CD14-positive monocyte (primary cell): ENCODE measurements around the gene AKAP6. TPM values are rescaled to one million over a fixed set of nuclear protein-coding genes. Genes with fewer than 3 reads are reported as not detected.

Source experiments
- DNase-seq, 3 donors: peaks; one replicate each; pipeline ENCODE4 v3.0.0-alpha.2; 2011 to 2022
- H2AFZ ChIP-seq: 2 replicates; pipeline ENCODE4 v1.6.0; 2012; ENCODE audit warnings: mild to moderate bottlenecking, low read depth, low read length, inconsistent platforms; ENCODE audit not compliant: insufficient read depth, poor library complexity, severe bottlenecking
- H3K27ac ChIP-seq, 2 donors: 1 replicate in 1 of 2; 2 replicates in 1 of 2; pipeline ENCODE4 v1.5.1; 2012 to 2013; ENCODE audit warnings: low read length in 2 of 2, control low read depth in 1 of 2, inconsistent platforms in 1 of 2, low read depth in 1 of 2, mild to moderate bottlenecking in 1 of 2
- H3K27me3 ChIP-seq, 2 donors: one replicate each; pipeline versions ENCODE4 v1.6.0 to v1.6.1; 2011 to 2013; ENCODE audit warnings: low read length in 2 of 2; ENCODE audit not compliant: control insufficient read depth in 2 of 2, insufficient read depth in 2 of 2
- H3K36me3 ChIP-seq, 2 donors: replicated peaks in 1 of 2; 1 replicate in 1 of 2; 2 replicates in 1 of 2; pipeline versions ENCODE4 v1.5.1 to v1.6.1; 2012 to 2013; ENCODE audit warnings: low read length in 2 of 2, control low read depth in 1 of 2, inconsistent platforms in 1 of 2, mild to moderate bottlenecking in 1 of 2; ENCODE audit not compliant: insufficient read depth in 2 of 2, control insufficient read depth in 1 of 2
- H3K4me1 ChIP-seq, 2 donors: 1 replicate in 1 of 2; 2 replicates in 1 of 2; pipeline versions ENCODE4 v1.5.1 to v1.6.1; 2012 to 2013; ENCODE audit warnings: low read length in 2 of 2, control low read depth in 1 of 2, inconsistent platforms in 1 of 2, mild to moderate bottlenecking in 1 of 2, moderate library complexity in 1 of 2; ENCODE audit not compliant: insufficient read depth in 2 of 2, control insufficient read depth in 1 of 2
- H3K4me2 ChIP-seq: replicated peaks from 2 replicates; pipeline ENCODE3; 2012; ENCODE audit warnings: low read length, moderate library complexity, mild to moderate bottlenecking; ENCODE audit not compliant: poor library complexity, severe bottlenecking; ENCODE audit errors: extremely low read depth
- H3K4me3 ChIP-seq, 3 experiments: fragments of 200-600 bp in 1 of 3; sonication (generic) in 1 of 3; replicated peaks in 1 of 3; 1 replicate in 2 of 3; 2 replicates in 1 of 3; pipeline ENCODE4 v1.5.1; 2011 to 2013; ENCODE audit warnings: low read length in 3 of 3, mild to moderate bottlenecking in 3 of 3, control low read depth in 2 of 3, low read depth in 2 of 3, inconsistent platforms in 1 of 3, moderate library complexity in 1 of 3
- H3K79me2 ChIP-seq: 2 replicates; pipeline ENCODE4 v1.6.0; 2012; ENCODE audit warnings: mild to moderate bottlenecking, control low read depth, inconsistent platforms, low read length, moderate library complexity; ENCODE audit not compliant: insufficient read depth
- H3K9ac ChIP-seq: 2 replicates; pipeline ENCODE4 v1.6.0; 2017; ENCODE audit warnings: low read length, mild to moderate bottlenecking; ENCODE audit not compliant: insufficient read depth, poor library complexity, severe bottlenecking
- H3K9me3 ChIP-seq, 2 donors: replicated peaks in 1 of 2; 1 replicate in 1 of 2; 2 replicates in 1 of 2; pipeline versions ENCODE4 v1.5.1 to v1.6.1; 2012 to 2013; ENCODE audit warnings: low read length in 2 of 2, control low read depth in 1 of 2; ENCODE audit not compliant: control insufficient read depth in 1 of 2, insufficient read depth in 1 of 2
- H4K20me1 ChIP-seq: 2 replicates; pipeline ENCODE4 v1.6.0; 2012; ENCODE audit warnings: mild to moderate bottlenecking, low read length, control low read depth, moderate library complexity; ENCODE audit not compliant: insufficient read depth
- H3K27ac Mint-ChIP-seq, 7 donors: one replicate each; pipeline ENCODE4 v1.8.0; 2020; ENCODE audit warnings: mild to moderate bottlenecking in 7 of 7, mixed read lengths in 7 of 7, moderate library complexity in 6 of 7, inconsistent platforms in 2 of 7
- H3K27me3 Mint-ChIP-seq, 3 donors: one replicate each; pipeline ENCODE4 v1.8.0; 2021 to 2022; ENCODE audit warnings: low read depth in 3 of 3, mild to moderate bottlenecking in 3 of 3, mixed read lengths in 3 of 3, moderate library complexity in 3 of 3, inconsistent platforms in 1 of 3
- H3K36me3 Mint-ChIP-seq, 2 donors: one replicate each; pipeline ENCODE4 v1.8.0; 2020; ENCODE audit warnings: mixed read lengths in 2 of 2, inconsistent platforms in 1 of 2, mild to moderate bottlenecking in 1 of 2
- H3K4me1 Mint-ChIP-seq: one replicate; pipeline ENCODE4 v1.8.0; 2020; ENCODE audit warnings: mild to moderate bottlenecking, mixed read lengths
- H3K4me3 Mint-ChIP-seq, 2 donors: one replicate each; pipeline ENCODE4 v1.8.0; 2020; ENCODE audit warnings: mild to moderate bottlenecking in 2 of 2, mixed read lengths in 2 of 2, moderate library complexity in 1 of 2
- H3K9me3 Mint-ChIP-seq, 7 donors: one replicate each; pipeline ENCODE4 v1.8.0; 2020 to 2022; ENCODE audit warnings: mixed read lengths in 7 of 7, mild to moderate bottlenecking in 6 of 7, moderate library complexity in 6 of 7, inconsistent platforms in 2 of 7
- CTCF ChIP-seq: fragments of 200-600 bp; IDR thresholded peaks from one replicate; pipeline ENCODE4 v1.8.0; 2022; ENCODE audit warnings: antibody characterized with exemption, mild to moderate bottlenecking
- WGBS: methylation state at CpG from one replicate; pipeline ENCODE4 v1.1.5; 2013; ENCODE audit warnings: missing lambda C conversion rate; ENCODE audit not compliant: insufficient coverage; 5-methylcytosine and 5-hydroxymethylcytosine counted together
- intact Hi-C, 2 donors: fragments of 100-400 bp; cut with micrococcal nuclease; formaldehyde crosslinking; loops; one replicate each; pipeline versions ENCODE4 v1.15.0 to v1.15.1; 2023
- polyA plus RNA-seq, 3 donors: library from polyadenylated mRNA; depleted of rRNA in 1 of 3; unstranded in 2 of 3; stranded (reverse) in 1 of 3; fragments of 300-500 nt in 2 of 3; fragments of >200 nt in 1 of 3; fragmentation: Illumina TruSeq in 2 of 3; gene quantifications; 1 replicate in 2 of 3; 2 replicates in 1 of 3; pipeline ENCODE4 v1.2.3, GENCODE V29; 2012 to 2021

The AKAP6 gene
- polyA plus RNA-seq, 3 donors: not detected

- no peak for DNase-seq
Observed at GRCh38 chr14:32367516-32367915, 38.4 kb downstream of the AKAP6 start.

GRCh38 chr14:32368107-32368506, 39.0 kb downstream of the AKAP6 start:
- Histone ChIP-seq H3K27me3 (no peaks in the 10 kb centered on the region), H3K9ac (no peak overlapping the region), H3K4me3 (no peak overlapping the region), H2AFZ (no peak overlapping the region), H4K20me1 (no peaks in the 10 kb centered on the region), H3K4me2 (no peak overlapping the region), H3K27ac (no peak overlapping the region), H3K9me3 (no peaks in the 10 kb centered on the region), H3K79me2 (no peaks in the 10 kb centered on the region), H3K36me3 (no peaks in the 10 kb centered on the region), H3K4me1 (no peaks in the 10 kb centered on the region)
- DNase-seq: no peak
- TF ChIP-seq CTCF: no peak
- Mint-ChIP-seq H3K27me3 (peaks cover 0 to under 1% (median 0%) of the 10 kb centered on the region in 3 donors), H3K36me3 (no peaks in the 10 kb centered on the region), H3K9me3 (peaks cover 0 to 6% (median 0%) of the 10 kb centered on the region in 7 donors), H3K27ac (no peak overlapping the region), H3K4me1 (no peaks in the 10 kb centered on the region), H3K4me3 (no peak overlapping the region)
- intact Hi-C loops: no loop called here
- WGBS: 73% methylated on average over 1 of the region's 3 CpGs

More at GRCh38 chr14:32367516-32367915, 38.4 kb downstream of the AKAP6 start:
- H3K9me3 Mint-ChIP-seq: peaks cover 0 to 6% (median 0%) of the 10 kb centered on the region in 7 donors
- Histone ChIP-seq H3K36me3 (no peaks in the 10 kb centered on the region), H3K27me3 (no peaks in the 10 kb centered on the region), H3K79me2 (no peaks in the 10 kb centered on the region), H4K20me1 (no peaks in the 10 kb centered on the region), H3K4me1 (no peaks in the 10 kb centered on the region), H3K27ac (no peak overlapping the region), H3K9me3 (no peaks in the 10 kb centered on the region), H3K4me2 (no peak overlapping the region), H2AFZ (no peak overlapping the region), H3K9ac (no peak overlapping the region), H3K4me3 (no peak overlapping the region)
- TF ChIP-seq CTCF: no peak
- no peak overlapping the region for H3K4me3 Mint-ChIP-seq
- no peaks in the 10 kb centered on the region for H3K36me3 Mint-ChIP-seq
- intact Hi-C loops: no loop called here
- peaks cover 0 to 1% (median 0%) of the 10 kb centered on the region in 3 donors for H3K27me3 Mint-ChIP-seq
- H3K4me1 Mint-ChIP-seq: peaks cover 3% of the 10 kb centered on the region
- no peak overlapping the region for H3K27ac Mint-ChIP-seq
